Measurements from ENCODE around the gene OSTM1.
"Not testable (repeated sequence)": the region's sequence is repeated elsewhere in the genome, so short reads cannot be mapped to it uniquely, and the experiment has no call there.

- not testable (repeated sequence) for TF ChIP-seq CTCF (IDR thresholded peaks at IDR 0.05; ENCODE audit: insufficient read depth, low read length); REST (IDR thresholded peaks at IDR 0.05; ENCODE audit: insufficient replicate concordance, low read depth); POLR2AphosphoS5 (IDR thresholded peaks at IDR 0.05; ENCODE audit: low read depth); GABPA (IDR thresholded peaks at IDR 0.05; ENCODE audit: low read depth)
Measured at GRCh38 chr6:108000259-108000658, 74.3 kb downstream of the OSTM1 start.
